Stomach (tissue), 4 donors: ENCODE measurements around the gene ETS1.

Experiments
- CTCF ChIP-seq, 7 experiments: fragments of 450-650 bp in 4 of 7; fragments of 200-600 bp in 3 of 7; sonication (generic) in 3 of 7; IDR thresholded peaks; one replicate each; pipeline ENCODE4 v1.5.1; 2016 to 2019; ENCODE audit warnings: antibody characterized with exemption in 7 of 7, control low read depth in 2 of 7, mild to moderate bottlenecking in 1 of 7
- EP300 ChIP-seq: sonication (generic); formaldehyde crosslinking; IDR thresholded peaks from one replicate; pipeline ENCODE4 v1.6.1; 2017; ENCODE audit warnings: antibody characterized with exemption
- POLR2AphosphoS5 ChIP-seq, 3 donors: sonication (generic); formaldehyde crosslinking; IDR thresholded peaks; one replicate each; pipeline ENCODE4 v1.6.1; 2016; ENCODE audit warnings: antibody characterized with exemption in 3 of 3

- TF ChIP-seq CTCF (IDR thresholded peaks at IDR 0.05) (peak in 6 of 7 experiments; percentile 65 to 91 (median 90)), EP300 (no peak), POLR2AphosphoS5 (IDR thresholded peaks at IDR 0.05) (peak in 1 of 3 donors; percentile 30)
Measured at GRCh38 chr11:128630367-128631230, 43.2 kb upstream of the ETS1 start.
